ENCODE results near the gene MED13L.

GRCh38 chr12:115988212-115988611 lies 289.3 kb downstream of the MED13L start:
- TF ChIP-seq FOS (IDR thresholded peaks at IDR 0.05; ENCODE audit: low read depth, low read length) = no peak
- TF ChIP-seq BHLHE40 (IDR thresholded peaks at IDR 0.05; ENCODE audit: low read depth, low read length) = no peak
- no peak for TF ChIP-seq MAFK (IDR thresholded peaks at IDR 0.05; ENCODE audit: low read depth, low read length)
- no peak for TF ChIP-seq RAD21 (IDR thresholded peaks at IDR 0.05; ENCODE audit: low read length)
- no peak for TF ChIP-seq CTCF (conservative IDR thresholded peaks at IDR 0.05; ENCODE audit: low read depth, low read length)
- no peak for TF ChIP-seq MXI1 (IDR thresholded peaks at IDR 0.05; ENCODE audit: borderline replicate concordance, low read depth, low read length)
